OCI-LY1 (cell line): Measurements from ENCODE around the gene FABP7.

ENCODE experiments used
- H2AFZ ChIP-seq: fragments of 200-600 bp; sonication (generic), shearing (Covaris generic); 2 replicates; pipeline ENCODE4 v1.6.0; 2014; ENCODE audit warnings: antibody characterized with exemption, mild to moderate bottlenecking, low read length
- H3F3A ChIP-seq: fragments of 200-600 bp; sonication (generic), shearing (Covaris generic); 2 replicates; pipeline ENCODE4 v1.6.0; 2014; ENCODE audit warnings: mild to moderate bottlenecking, antibody characterized with exemption, low read length, moderate library complexity; ENCODE audit not compliant: insufficient read depth
- H3K27ac ChIP-seq: fragments of 200-600 bp; sonication (generic); 2 replicates; pipeline ENCODE4 v1.5.1; 2014; ENCODE audit warnings: low read length, mixed run types, mild to moderate bottlenecking, low read depth; ENCODE audit not compliant: poor library complexity, severe bottlenecking
- H3K27me3 ChIP-seq: fragments of 200-600 bp; sonication (generic); 2 replicates; pipeline ENCODE4 v1.6.0; 2014; ENCODE audit warnings: antibody characterized with exemption, mild to moderate bottlenecking, low read length, moderate library complexity; ENCODE audit not compliant: insufficient read depth
- H3K36me3 ChIP-seq: fragments of 200-600 bp; sonication (generic); 2 replicates; pipeline ENCODE4 v1.6.1; 2014; ENCODE audit warnings: mild to moderate bottlenecking, antibody characterized with exemption, low read length, moderate library complexity, mixed read lengths; ENCODE audit not compliant: insufficient read depth
- H3K4me1 ChIP-seq: fragments of 200-600 bp; sonication (generic); 2 replicates; pipeline ENCODE4 v1.5.1; 2014; ENCODE audit warnings: mild to moderate bottlenecking, low read length, moderate library complexity; ENCODE audit not compliant: insufficient read depth, severe bottlenecking
- H3K4me2 ChIP-seq: fragments of 200-600 bp; sonication (generic), shearing (Covaris generic); 2 replicates; pipeline ENCODE4 v1.6.1; 2014; ENCODE audit warnings: low read length
- H3K4me3 ChIP-seq: fragments of 200-600 bp; sonication (generic); 2 replicates; pipeline ENCODE4 v1.5.1; 2014; ENCODE audit warnings: low read length, low read depth, mild to moderate bottlenecking, mixed read lengths; ENCODE audit not compliant: poor library complexity, severe bottlenecking
- H3K79me2 ChIP-seq: fragments of 200-600 bp; shearing (Covaris generic); 2 replicates; pipeline ENCODE4 v1.6.1; 2016; ENCODE audit warnings: mixed run types, low read length, mixed read lengths; ENCODE audit not compliant: insufficient read depth
- H3K9ac ChIP-seq: fragments of 200-600 bp; sonication (generic), shearing (Covaris generic); 2 replicates; pipeline ENCODE4 v1.6.1; 2014; ENCODE audit warnings: mild to moderate bottlenecking, low read length, mixed read lengths
- H3K9me2 ChIP-seq: fragments of 200-600 bp; sonication (generic), shearing (Covaris generic); 2 replicates; pipeline ENCODE4 v1.6.1; 2014; ENCODE audit warnings: low read depth, mild to moderate bottlenecking, low read length, mixed read lengths
- H3K9me3 ChIP-seq: fragments of 200-600 bp; shearing (Covaris generic); 2 replicates; pipeline ENCODE4 v1.6.1; 2014; ENCODE audit warnings: low read length, mixed read lengths
- H4K20me1 ChIP-seq: fragments of 200-600 bp; sonication (generic), shearing (Covaris generic); 2 replicates; pipeline ENCODE4 v1.6.0; 2016; ENCODE audit warnings: mild to moderate bottlenecking, low read length; ENCODE audit not compliant: insufficient read depth
- EZH2 ChIP-seq: fragments of 200-600 bp; sonication (generic), shearing (Covaris generic); IDR thresholded peaks from 2 replicates; pipeline ENCODE4 v1.8.0; 2017; ENCODE audit warnings: borderline replicate concordance, mixed run types, mild to moderate bottlenecking, antibody characterized with exemption, low read length, moderate library complexity, mixed read lengths
- TF ChIP-seq, protein P1 (sequence below): fragments of 200-600 bp; sonication (generic), shearing (Covaris generic); IDR thresholded peaks from 2 replicates; pipeline ENCODE4 v1.5.1; 2017; ENCODE audit warnings: mild to moderate bottlenecking, antibody characterized with exemption, low read length, moderate library complexity, mixed read lengths

Gene FABP7

DNA sequence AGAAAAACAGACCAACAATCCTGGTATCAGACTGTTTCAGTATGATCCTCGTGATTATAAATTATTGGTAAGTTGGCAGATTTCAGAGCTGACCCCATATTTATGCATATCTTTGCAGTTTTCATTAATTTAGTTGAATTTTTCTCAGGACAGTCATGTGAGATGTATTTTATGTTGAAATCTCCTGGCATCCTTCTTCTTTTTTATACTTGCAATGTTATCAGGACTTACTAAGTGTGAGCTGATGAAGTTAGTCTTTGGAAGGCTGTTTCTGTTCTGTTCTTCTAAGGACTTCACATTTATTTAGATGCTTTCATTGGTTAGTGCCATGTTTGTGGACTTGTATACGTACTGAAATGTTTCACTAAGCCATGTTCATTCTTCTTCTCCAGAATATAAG is 26.8 kb downstream of the FABP7 start:
- Histone ChIP-seq H3K9me2 (no peaks in the 10 kb centered on the region), H3K27ac (no peak overlapping the region), H3F3A (no peaks in the 10 kb centered on the region), H3K4me3 (no peak overlapping the region), H3K9me3 (no peaks in the 10 kb centered on the region), H4K20me1 (no peaks in the 10 kb centered on the region), H3K36me3 (no peaks in the 10 kb centered on the region), H3K4me1 (no peaks in the 10 kb centered on the region), H3K4me2 (no peak overlapping the region), H3K9ac (no peak overlapping the region), H2AFZ (no peak overlapping the region), H3K79me2 (no peaks in the 10 kb centered on the region), H3K27me3 (no peaks in the 10 kb centered on the region)
- TF ChIP-seq, protein P1, sequence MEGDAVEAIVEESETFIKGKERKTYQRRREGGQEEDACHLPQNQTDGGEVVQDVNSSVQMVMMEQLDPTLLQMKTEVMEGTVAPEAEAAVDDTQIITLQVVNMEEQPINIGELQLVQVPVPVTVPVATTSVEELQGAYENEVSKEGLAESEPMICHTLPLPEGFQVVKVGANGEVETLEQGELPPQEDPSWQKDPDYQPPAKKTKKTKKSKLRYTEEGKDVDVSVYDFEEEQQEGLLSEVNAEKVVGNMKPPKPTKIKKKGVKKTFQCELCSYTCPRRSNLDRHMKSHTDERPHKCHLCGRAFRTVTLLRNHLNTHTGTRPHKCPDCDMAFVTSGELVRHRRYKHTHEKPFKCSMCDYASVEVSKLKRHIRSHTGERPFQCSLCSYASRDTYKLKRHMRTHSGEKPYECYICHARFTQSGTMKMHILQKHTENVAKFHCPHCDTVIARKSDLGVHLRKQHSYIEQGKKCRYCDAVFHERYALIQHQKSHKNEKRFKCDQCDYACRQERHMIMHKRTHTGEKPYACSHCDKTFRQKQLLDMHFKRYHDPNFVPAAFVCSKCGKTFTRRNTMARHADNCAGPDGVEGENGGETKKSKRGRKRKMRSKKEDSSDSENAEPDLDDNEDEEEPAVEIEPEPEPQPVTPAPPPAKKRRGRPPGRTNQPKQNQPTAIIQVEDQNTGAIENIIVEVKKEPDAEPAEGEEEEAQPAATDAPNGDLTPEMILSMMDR, result no peak
- no peak for TF ChIP-seq EZH2

DNA sequence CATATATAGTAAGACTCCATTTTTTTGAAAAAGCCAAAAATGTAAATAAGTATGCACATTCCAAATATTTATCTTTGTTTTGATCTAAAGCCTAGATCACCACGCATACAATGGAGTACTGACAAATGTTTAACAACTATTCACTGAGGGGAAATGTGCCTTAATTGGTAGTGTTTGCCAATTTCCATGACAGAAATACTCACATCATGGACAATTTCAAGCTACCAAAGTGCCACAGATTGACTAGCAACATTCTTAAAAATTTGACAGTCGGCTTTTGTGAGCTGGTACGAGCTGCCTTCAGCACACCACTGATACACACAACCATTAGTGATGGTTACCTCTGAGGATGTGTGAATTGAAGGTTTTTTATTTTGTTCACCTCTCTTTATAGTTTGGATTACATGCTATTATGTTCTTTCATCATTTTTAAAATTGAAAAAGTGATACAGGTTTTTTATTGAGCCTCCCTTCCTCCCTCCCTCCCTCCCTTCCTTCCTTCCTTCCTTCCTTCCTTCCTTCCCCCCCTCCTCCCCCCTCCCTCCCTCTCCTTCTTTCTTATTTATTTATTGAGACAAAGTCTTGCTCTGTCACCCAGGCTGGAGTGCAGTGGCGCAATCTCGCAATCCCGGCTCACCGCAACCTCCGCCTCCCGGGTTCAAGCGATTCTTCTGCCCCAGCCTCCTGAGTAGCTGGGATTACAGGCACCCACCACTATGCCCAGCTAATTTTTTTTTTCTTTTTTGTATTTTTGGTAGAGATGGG is 28.8 kb downstream of the FABP7 start:
- Histone ChIP-seq H3K27ac (no peak overlapping the region), H3K4me2 (no peak overlapping the region)
- TF ChIP-seq EZH2, result no peak
- TF ChIP-seq, protein P1, result no peak

DNA sequence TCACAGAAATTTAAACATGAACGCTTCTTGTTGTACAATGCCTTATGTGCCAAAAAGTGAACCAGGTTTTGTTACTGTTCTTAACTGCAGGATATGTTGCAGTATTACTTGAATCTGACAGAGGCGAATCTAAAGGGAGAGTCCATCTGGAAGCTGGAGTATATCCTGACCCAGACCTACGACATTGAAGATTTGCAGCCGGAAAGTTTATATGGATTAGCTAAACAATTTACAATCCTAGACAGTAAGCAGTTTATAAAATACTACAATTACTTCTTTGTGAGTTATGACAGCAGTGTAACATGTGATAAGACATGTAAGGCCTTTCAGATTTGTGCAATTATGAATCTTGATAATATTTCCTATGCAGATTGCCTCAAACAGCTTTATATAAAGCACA is 29.5 kb downstream of the FABP7 start:
- Histone ChIP-seq H3K27me3 (no peaks in the 10 kb centered on the region), H3K36me3 (no peaks in the 10 kb centered on the region), H3K4me2 (no peak overlapping the region), H2AFZ (no peak overlapping the region), H3K9me2 (no peaks in the 10 kb centered on the region), H3K4me3 (no peak overlapping the region), H3K9me3 (no peaks in the 10 kb centered on the region), H3K79me2 (no peaks in the 10 kb centered on the region), H3F3A (no peaks in the 10 kb centered on the region), H3K27ac (no peak overlapping the region), H4K20me1 (no peaks in the 10 kb centered on the region), H3K4me1 (no peaks in the 10 kb centered on the region), H3K9ac (no peak overlapping the region)
- TF ChIP-seq, protein P1, result no peak
- no peak for TF ChIP-seq EZH2

More for the DNA sequence above, 28.8 kb downstream of the FABP7 start:
- Histone ChIP-seq H3K9me2 (no peaks in the 10 kb centered on the region), H4K20me1 (no peaks in the 10 kb centered on the region), H3K27me3 (no peaks in the 10 kb centered on the region), H2AFZ (no peak overlapping the region), H3K4me3 (no peak overlapping the region), H3K4me1 (no peaks in the 10 kb centered on the region), H3K36me3 (no peaks in the 10 kb centered on the region), H3K9ac (no peak overlapping the region), H3K79me2 (no peaks in the 10 kb centered on the region), H3K9me3 (no peaks in the 10 kb centered on the region), H3F3A (no peaks in the 10 kb centered on the region)
